ENCODE results near the gene SLC9B2. TPM values are rescaled to one million over a fixed set of nuclear protein-coding genes. Genes with fewer than 3 reads are reported as not detected.

Gene SLC9B2
- polyA plus RNA-seq, 1 donor: 5.8 TPM

DNA sequence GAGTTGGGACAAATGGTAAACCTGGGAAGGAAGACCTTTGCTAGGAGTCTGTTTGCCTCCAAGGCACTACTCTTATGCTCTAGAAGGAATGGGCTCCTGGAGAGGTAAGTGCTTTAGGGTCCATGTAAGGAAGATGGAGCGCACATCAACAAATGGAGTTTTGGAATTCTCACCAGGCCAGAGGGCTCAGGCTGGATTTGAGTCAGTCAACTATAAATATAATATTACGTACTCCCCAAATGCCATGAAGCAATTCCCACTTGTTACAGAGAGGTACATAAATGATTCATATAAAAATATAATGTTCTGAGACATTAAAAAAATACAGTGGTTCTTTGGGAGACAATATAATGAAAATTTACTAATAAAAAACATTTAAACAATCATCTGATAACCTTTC lies 55.4 kb downstream of the SLC9B2 start:
- Histone ChIP-seq H3K4me1 (ENCODE audit: control insufficient read depth, insufficient read depth, low read length) (no peaks in the 10 kb centered on the region), H3K27me3 (ENCODE audit: control insufficient read depth, insufficient read depth, low read length) (no peaks in the 10 kb centered on the region), H3K4me3 (ENCODE audit: low read length) (no peak overlapping the region), H3K36me3 (ENCODE audit: control insufficient read depth, insufficient read depth, low read length) (no peaks in the 10 kb centered on the region), H3K27ac (ENCODE audit: low read length) (no peak overlapping the region), H3K9me3 (ENCODE audit: control insufficient read depth, low read depth, low read length) (no peaks in the 10 kb centered on the region)
- no CpG with 5 or more reads among the region's 2 CpGs for WGBS (ENCODE audit: insufficient coverage, low lambda C conversion rate)
- DNase-seq: no peak

DNA sequence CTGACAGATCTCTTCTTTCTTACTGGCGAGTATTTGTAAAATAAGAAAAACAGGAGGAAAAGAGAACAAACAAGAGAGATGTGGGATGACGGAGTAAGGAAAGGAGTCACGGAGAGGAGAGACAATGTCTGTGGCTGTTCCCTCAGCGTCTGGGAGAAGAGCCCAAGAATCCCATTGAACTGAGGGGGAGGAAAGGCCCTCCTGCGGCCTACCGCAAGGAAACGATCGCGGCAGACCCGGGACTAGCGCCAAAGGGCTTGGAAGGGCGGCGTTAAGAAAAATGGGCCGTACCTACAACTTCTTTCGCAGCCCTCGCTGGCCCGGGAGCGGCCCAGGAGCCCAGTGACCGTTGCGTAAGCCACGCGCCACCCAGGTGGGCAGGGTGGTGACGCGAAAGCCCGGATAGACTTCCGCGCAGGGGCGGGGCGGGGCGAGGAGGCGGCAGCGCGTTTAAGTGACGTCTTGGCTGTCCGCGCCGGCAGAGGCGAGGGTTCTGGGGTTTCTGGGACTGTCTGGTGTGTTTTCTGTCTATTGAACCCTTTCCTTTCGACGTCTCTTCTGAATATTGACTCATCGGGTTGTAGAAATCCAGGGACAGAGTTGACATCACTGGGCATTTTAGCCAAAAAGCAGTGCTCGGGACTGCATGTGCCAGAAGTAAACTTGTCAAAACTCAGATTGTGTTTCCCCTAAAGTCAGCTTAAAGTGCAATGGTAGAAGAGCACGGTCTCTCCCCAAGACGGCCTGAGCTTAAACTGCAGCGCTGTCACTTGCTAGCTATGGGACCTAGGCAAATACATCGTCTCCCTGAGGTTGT lies 57.0 kb downstream of the SLC9B2 start, which contains the start of gene SLC9B1:
TSS of gene SLC9B1 (minus strand) at position 398 of the 817 bp plus-strand sequence. CDS start 27,994 bp downstream, outside the sequence.
- Histone ChIP-seq H3K27ac (ENCODE audit: low read length) (peak within 1 kb of the TSS; percentile 87), H3K9me3 (ENCODE audit: control insufficient read depth, low read depth, low read length) (no peaks in the 10 kb centered on the region), H3K27me3 (ENCODE audit: control insufficient read depth, insufficient read depth, low read length) (no peaks in the 10 kb centered on the region), H3K4me3 (ENCODE audit: low read length) (peak within 1 kb of the TSS; percentile 56), H3K4me1 (ENCODE audit: control insufficient read depth, insufficient read depth, low read length) (no peaks in the 10 kb centered on the region), H3K36me3 (ENCODE audit: control insufficient read depth, insufficient read depth, low read length) (no peaks in the 10 kb centered on the region)
- DNase-seq: peak; percentile 96 to 98
- WGBS (ENCODE audit: insufficient coverage, low lambda C conversion rate): no CpG with 5 or more reads among the region's 46 CpGs

DNA sequence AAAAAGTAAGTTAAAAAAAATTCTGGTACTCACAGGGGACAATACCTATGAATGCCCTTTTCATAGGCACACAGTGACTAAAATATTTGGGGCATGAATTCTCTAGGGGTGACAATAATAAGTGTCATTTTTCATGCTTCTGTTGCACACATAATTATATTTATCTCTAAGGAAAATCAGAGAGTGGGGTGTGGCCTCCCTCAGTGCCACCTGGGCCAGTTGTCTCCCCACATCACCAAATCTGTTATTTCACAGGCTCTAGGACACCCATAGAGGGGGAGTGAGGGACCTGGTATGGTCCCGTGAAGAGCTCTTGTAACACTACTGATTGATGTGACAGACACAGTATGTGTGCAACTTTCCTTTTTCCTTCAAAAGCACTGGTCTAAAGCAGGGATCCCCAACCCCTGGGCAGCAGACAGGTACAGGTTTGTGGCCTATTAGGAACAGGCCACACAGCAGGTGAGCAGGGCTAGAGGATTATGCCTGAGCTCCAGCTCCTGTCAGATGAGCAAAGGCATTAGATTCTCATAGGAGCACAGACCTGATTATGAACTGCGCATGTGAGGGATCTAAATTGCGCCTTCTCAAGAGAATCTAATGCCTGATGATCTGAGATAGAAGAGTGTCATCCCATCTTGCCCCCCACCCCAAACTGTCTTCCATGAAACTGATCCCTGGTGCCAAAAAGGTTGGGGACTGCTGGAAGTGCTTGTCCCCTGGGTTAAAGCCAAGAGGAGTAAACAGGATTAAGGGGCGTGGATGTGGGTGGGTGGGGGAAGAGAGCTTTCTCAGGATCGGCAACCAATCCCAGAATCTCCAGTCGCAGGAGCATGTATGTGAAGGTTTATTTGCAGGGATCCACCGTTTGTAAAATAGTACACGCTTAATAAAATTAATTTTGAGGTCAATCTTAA lies 57.9 kb downstream of the SLC9B2 start:
- H3K4me1 ChIP-seq (ENCODE audit: control insufficient read depth, insufficient read depth, low read length): no peaks in the 10 kb centered on the region
- peak overlapping the region; percentile 56 for H3K4me3 ChIP-seq (ENCODE audit: low read length)
- H3K9me3 ChIP-seq (ENCODE audit: control insufficient read depth, low read depth, low read length): no peaks in the 10 kb centered on the region
- peak in 1 of 2 donors; percentile 26 for DNase-seq
- H3K36me3 ChIP-seq (ENCODE audit: control insufficient read depth, insufficient read depth, low read length): no peaks in the 10 kb centered on the region
- H3K27me3 ChIP-seq (ENCODE audit: control insufficient read depth, insufficient read depth, low read length): no peaks in the 10 kb centered on the region
- H3K27ac ChIP-seq (ENCODE audit: low read length): peak overlapping the region; percentile 87
- no CpG with 5 or more reads among the region's 8 CpGs for WGBS (ENCODE audit: insufficient coverage, low lambda C conversion rate)

DNA sequence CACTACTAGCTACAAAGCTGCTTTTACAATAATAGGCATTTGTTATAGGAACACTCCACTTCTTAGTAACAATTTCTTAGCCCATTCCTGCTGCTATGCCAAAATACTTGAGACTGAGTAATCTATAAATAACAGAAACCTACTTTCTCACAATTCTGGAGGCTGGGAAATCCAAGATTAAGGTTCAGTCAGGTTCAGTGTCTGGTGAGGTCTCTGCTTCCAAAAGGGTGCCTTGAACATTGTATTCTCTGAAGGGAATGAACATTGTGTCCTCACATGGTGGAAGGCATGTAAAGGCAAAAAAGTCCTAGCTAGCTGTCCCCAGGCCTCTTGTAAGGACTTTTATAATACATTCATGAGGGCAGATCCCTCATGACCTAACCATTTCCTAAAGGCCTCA lies 64.0 kb downstream of the SLC9B2 start:
- Histone ChIP-seq H3K9me3 (ENCODE audit: control insufficient read depth, low read depth, low read length) (no peaks in the 10 kb centered on the region), H3K4me1 (ENCODE audit: control insufficient read depth, insufficient read depth, low read length) (peaks cover 12% of the 10 kb centered on the region), H3K27ac (ENCODE audit: low read length) (peak overlapping the region; percentile 78), H3K27me3 (ENCODE audit: control insufficient read depth, insufficient read depth, low read length) (no peaks in the 10 kb centered on the region), H3K4me3 (ENCODE audit: low read length) (no peak overlapping the region), H3K36me3 (ENCODE audit: control insufficient read depth, insufficient read depth, low read length) (no peaks in the 10 kb centered on the region)
- no peak for DNase-seq

DNA sequence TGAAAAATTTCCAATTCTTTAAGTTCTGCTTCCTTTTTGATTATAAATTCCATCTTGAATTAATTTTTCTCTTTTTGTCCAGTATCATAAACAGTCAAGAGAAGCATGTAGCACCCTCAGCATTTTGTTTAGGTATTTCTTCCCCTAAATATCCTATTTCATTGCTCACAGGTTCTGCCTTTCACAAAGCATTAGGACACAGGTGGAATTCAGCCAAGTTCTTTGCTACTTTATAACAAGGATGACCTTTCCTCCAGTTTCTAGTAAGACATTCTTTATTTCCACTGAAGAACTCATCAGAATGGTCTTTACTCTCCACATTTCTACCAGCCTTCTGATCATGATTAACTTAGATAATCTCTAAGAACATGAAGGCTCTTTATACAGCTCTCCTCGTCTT lies 64.5 kb downstream of the SLC9B2 start:
- peak overlapping the region; percentile 78 for H3K27ac ChIP-seq (ENCODE audit: low read length)
- 25% methylated on average over 1 of the region's 1 CpG for WGBS (ENCODE audit: insufficient coverage, low lambda C conversion rate)

DNA sequence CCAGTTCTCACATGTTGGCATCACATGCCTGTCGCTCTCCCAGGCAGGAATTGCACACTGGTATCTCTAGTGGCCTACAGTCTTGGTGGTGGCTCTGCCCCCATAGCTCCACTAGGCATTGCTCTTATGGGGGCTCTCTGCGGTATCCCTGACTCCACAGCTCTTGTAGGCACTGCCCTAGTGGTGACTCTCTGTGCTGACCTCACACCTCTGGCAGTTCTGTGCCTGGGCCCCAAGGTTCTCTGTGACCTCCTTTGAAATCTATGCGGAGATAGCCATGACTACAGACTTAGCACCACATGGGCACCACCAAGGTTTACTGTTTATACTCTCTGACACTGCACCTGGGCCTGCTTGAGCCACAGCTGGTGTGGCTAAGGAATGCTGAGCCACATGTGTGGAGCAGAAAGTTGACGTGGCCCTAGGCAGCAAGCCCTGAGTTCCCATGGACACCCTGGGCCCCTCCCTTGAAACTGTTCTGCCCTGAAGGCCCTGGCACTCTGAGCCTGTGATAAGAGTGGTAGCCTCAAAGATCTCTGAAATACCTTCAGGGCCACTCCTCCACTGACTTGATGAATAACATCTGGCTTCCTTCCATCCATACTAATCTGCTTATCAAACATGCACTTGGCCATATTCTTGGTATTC lies 65.1 kb downstream of the SLC9B2 start:
- Histone ChIP-seq H3K9me3 (ENCODE audit: control insufficient read depth, low read depth, low read length) (no peaks in the 10 kb centered on the region), H3K4me1 (ENCODE audit: control insufficient read depth, insufficient read depth, low read length) (peaks cover 12% of the 10 kb centered on the region), H3K36me3 (ENCODE audit: control insufficient read depth, insufficient read depth, low read length) (no peaks in the 10 kb centered on the region), H3K27ac (ENCODE audit: low read length) (peak overlapping the region; percentile 78), H3K4me3 (ENCODE audit: low read length) (no peak overlapping the region), H3K27me3 (ENCODE audit: control insufficient read depth, insufficient read depth, low read length) (no peaks in the 10 kb centered on the region)
- no CpG with 5 or more reads among the region's 4 CpGs for WGBS (ENCODE audit: insufficient coverage, low lambda C conversion rate)
- peak; percentile 78 to 79 for DNase-seq

More for the DNA sequence above, 64.5 kb downstream of the SLC9B2 start:
- no peaks in the 10 kb centered on the region for H3K36me3 ChIP-seq (ENCODE audit: control insufficient read depth, insufficient read depth, low read length)
- H3K4me1 ChIP-seq (ENCODE audit: control insufficient read depth, insufficient read depth, low read length): peaks cover 12% of the 10 kb centered on the region
- peak; percentile 27 to 68 for DNase-seq
- H3K4me3 ChIP-seq (ENCODE audit: low read length): no peak overlapping the region
- H3K27me3 ChIP-seq (ENCODE audit: control insufficient read depth, insufficient read depth, low read length): no peaks in the 10 kb centered on the region
- no peaks in the 10 kb centered on the region for H3K9me3 ChIP-seq (ENCODE audit: control insufficient read depth, low read depth, low read length)

DNA sequence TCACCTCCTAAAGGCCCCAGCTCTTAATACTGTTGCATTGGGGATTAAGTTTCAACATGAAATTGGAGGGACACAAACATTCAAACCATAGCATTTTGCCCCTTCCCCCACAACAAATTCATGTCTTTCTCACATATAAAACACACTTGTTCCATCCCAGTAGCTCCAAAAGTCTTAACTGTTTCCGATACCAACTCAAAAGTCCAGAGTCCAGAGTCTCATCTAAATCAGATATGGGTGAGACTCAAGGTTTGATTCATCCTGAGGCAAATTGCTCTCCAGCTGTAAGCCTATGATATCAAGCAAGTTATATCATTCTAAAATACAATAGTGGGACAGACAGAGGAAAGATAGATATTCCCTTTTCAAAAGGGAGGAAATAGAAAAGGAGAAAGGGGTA lies 65.8 kb downstream of the SLC9B2 start:
- Histone ChIP-seq H3K27ac (ENCODE audit: low read length) (peak overlapping the region; percentile 78), H3K9me3 (ENCODE audit: control insufficient read depth, low read depth, low read length) (no peaks in the 10 kb centered on the region), H3K36me3 (ENCODE audit: control insufficient read depth, insufficient read depth, low read length) (no peaks in the 10 kb centered on the region), H3K4me3 (ENCODE audit: low read length) (no peak overlapping the region), H3K4me1 (ENCODE audit: control insufficient read depth, insufficient read depth, low read length) (peaks cover 12% of the 10 kb centered on the region), H3K27me3 (ENCODE audit: control insufficient read depth, insufficient read depth, low read length) (no peaks in the 10 kb centered on the region)
- peak; percentile 44 to 69 for DNase-seq
- no CpG with 5 or more reads among the region's 1 CpG for WGBS (ENCODE audit: insufficient coverage, low lambda C conversion rate)

DNA sequence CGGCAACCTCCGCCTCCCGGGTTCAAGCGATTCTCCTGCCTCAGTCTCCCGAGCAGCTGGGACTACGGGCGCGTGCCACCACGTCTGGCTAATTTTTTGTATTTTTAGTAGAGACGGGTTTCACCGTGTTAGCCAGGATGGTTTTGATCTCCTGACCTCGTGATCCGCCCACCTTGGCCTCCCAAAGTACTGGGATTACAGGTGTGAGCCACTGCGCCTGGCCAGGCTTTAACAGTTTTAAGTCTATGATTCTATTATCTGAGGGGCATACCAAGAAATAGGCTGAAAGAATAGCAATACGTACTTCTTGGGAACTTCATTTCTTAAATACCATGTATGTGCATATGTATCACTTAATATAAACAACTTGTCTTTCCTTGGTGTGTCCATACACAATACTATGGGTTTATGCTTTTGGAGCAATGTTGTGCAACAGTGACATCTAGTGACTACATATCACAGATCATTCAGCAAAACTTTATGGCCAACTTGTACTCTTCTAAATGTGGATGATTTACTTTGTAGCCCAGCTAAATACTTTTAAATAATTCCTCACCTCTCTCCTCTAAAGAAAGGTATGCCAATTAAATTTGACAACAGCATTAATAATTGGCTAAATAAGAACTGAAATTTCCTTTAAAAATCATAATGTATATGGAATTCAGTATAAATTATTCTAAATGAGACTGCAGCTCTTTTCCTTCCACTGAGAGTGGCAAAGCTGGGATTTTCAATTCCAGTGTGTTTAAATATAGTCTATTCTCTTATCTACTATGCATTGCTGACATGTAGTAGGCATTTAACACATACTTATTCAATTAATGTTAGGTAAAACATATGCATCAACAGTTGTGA lies 67.5 kb downstream of the SLC9B2 start:
- DNase-seq: peak; percentile 49 to 55

DNA sequence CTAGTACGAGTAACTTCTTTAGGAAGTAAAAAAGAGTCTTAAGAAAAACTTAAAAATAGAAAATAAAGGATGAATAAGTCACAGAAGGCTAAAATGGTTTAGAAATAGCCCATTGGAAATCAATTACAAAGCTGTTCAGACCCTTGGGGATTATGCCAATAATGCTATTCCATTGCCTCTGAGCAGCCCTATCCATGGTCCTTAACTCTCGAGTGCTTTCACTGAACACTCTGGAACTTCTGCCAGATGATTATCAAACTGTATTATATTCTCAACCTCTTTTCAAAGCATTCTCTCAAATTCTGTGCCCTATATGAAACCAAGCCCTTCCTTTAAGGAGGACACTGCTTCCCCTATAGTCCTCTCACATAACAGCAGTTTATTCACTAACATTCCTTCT lies 74.0 kb downstream of the SLC9B2 start:
- DNase-seq: no peak
- Histone ChIP-seq H3K4me3 (ENCODE audit: low read length) (no peak overlapping the region), H3K27ac (ENCODE audit: low read length) (no peak overlapping the region), H3K4me1 (ENCODE audit: control insufficient read depth, insufficient read depth, low read length) (no peaks in the 10 kb centered on the region), H3K36me3 (ENCODE audit: control insufficient read depth, insufficient read depth, low read length) (no peaks in the 10 kb centered on the region), H3K27me3 (ENCODE audit: control insufficient read depth, insufficient read depth, low read length) (no peaks in the 10 kb centered on the region), H3K9me3 (ENCODE audit: control insufficient read depth, low read depth, low read length) (no peaks in the 10 kb centered on the region)
- WGBS (ENCODE audit: insufficient coverage, low lambda C conversion rate): 67% methylated on average over 2 of the region's 2 CpGs

More for the DNA sequence above, 67.5 kb downstream of the SLC9B2 start:
- Histone ChIP-seq H3K27me3 (ENCODE audit: control insufficient read depth, insufficient read depth, low read length) (no peaks in the 10 kb centered on the region), H3K4me3 (ENCODE audit: low read length) (no peak overlapping the region), H3K36me3 (ENCODE audit: control insufficient read depth, insufficient read depth, low read length) (no peaks in the 10 kb centered on the region), H3K9me3 (ENCODE audit: control insufficient read depth, low read depth, low read length) (no peaks in the 10 kb centered on the region), H3K27ac (ENCODE audit: low read length) (no peak overlapping the region), H3K4me1 (ENCODE audit: control insufficient read depth, insufficient read depth, low read length) (peaks cover 12% of the 10 kb centered on the region)
- 30% methylated on average over 2 of the region's 15 CpGs for WGBS (ENCODE audit: insufficient coverage, low lambda C conversion rate)
